Smooth muscle cell of bladder (primary cell): ENCODE measurements around the gene LSM7. TPM values are rescaled to one million over a fixed set of nuclear protein-coding genes. Genes with fewer than 3 reads are reported as not detected.

Source experiments
- total RNA-seq: library from RNA; depleted of rRNA; stranded (reverse); fragments of >200 nt; gene quantifications from 2 replicates; pipeline ENCODE4 v1.2.3, GENCODE V29; 2014

Gene LSM7
- total RNA-seq, result 98.0 and 104 TPM in 2 replicates

DNA sequence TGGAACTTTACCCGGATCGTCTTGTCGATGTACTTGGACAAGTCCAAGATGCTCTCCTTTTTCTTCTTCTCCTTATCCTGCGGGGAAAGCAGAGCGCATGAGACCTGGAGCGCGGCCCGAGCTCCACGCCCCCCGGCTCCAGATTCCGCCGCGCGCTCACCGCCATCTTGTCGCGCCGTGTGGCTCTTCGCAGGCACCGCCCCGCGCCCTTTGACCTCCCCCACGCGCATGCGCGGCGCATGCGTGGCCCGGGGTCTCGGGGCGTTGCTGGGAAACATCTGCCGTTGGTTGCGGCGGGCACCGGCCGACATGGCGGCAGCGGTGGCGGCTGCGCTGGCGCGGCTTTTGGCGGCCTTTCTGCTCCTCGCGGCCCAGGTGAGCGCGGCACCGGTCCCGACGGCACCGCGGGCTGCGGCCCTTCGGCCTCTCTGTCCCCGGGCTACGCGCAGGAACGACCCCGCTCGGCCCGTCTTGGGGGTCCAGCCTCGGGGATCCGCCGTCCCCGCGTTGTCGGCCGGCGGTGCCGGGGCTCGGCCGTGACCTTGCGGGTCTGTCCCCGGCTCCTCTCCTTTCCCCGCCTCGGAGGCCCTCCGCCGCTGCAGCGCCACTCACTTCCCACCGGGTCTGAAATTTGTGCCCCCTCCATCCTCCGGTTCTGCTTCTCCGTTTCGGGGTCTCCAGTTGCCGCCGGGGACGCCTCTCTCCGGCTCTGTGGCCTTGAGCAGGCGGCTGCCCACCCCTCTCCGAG, at the start of gene LSM7, which contains the start of gene SPPL2B:
Gene LSM7 (minus strand): TSS at position 186 of the 748 bp plus-strand sequence. CDS start 20 bp downstream, at position 166.
Gene SPPL2B (plus strand): TSS at position 284 of the 748 bp plus-strand sequence. CDS start 26 bp downstream, at position 310.

DNA sequence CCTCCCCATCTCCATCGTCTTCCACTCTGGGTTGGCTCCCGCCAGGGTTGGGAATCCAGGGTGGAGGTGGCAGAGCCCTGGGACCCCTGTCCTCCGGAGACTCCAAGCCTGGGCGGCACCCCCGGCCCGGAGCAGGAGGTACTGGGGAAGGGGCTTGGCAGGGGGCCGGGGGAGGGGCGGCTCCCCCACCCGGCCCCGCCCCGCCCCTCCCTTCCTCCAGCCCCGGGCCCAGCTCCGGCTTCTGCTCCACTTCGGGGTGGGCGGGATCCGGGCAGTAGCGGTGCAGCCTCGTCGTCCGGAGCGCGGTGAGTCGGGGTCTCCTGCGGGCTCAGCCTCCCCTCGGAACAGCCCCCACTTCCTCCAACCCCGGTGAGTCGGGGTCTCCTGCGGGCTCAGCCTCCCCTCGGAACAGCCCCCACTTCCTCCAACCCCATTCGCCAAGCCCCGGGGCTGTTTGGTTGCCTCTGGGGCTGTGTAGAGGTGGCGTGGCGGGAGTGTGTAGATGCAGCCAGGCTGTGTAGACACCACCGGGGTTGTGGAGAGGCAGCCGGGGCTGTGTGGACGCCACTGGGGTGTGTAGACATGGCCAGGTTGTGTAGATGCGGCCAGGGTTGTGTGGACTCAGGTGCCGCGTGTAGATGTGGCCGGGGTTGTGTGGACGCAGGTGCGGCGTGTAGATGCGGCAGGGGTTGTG, 31.8 kb upstream of the LSM7 start, which contains the start of gene TMPRSS9:
Gene TMPRSS9 (plus strand): TSS at position 274 of the 694 bp plus-strand sequence. CDS start 29,521 bp downstream, outside the sequence.

DNA sequence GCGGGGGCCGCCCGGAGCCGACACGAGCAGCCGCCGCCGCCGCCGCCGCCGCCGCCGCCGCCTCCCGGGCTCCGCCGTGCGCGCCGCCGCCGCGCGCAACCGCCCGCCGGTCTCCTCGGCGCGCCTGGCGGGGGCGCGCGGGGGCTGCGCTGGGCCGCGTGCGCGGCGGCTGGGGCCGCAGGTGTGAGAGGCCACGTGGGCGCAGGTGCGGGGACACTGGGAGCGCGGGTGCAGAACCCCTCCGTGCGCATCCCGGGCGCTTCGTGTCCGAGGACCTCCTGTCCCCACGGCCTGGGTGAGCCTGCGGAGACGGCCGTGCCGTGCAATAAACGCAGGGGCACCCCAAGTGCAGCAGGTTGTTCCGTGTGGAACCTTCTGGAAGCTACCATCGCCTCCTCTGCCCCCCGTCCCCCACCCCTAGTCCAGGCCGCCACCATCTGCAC, 20.3 kb downstream of the LSM7 start, which contains the start of gene LINGO3:
Gene LINGO3 (minus strand): TSS at position 41 of the 443 bp plus-strand sequence. CDS start 16,378 bp downstream, outside the sequence.

DNA sequence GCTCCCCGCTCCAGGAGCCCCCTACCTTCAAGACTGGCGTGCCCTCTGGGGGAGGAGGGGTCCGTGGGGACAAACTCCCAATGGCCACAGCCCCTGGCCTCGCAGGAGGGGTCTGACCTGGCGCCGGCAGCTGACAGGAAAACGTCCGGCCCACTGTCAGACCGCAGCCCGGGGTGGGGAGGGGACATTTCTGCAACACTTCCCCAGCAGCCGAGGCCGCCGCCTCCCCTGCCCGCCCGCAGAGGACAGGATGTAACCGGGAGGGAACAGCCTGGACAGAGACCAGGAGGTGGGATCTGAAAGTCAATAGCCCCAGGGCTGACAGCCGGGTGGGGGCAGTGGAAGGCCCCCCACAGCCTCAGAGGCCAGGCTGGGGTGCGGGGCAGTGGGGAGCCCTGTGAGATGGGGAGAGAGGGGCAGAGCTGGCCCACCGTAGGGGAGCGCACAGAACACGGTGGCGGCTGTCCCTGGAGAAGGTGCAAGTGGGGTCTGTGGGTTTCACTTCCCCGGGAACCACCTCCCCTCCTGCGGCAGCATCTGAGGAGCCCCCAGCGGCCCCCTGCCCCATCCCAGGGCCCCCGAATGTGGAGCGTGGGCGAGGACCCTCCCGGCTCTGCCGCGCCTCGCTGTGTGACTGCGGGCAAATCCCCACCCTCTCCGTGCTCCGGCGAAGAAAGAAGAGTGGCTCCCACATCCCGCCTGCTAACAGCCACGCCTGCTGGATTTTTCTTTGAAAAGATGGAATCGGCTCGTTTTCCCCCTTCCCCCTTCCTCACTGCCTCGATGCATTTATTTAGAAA, 46.1 kb downstream of the LSM7 start, which contains the start of gene PEAK3:
Gene PEAK3 (minus strand): TSS at position 114 of the 800 bp plus-strand sequence. CDS start 1,244 bp downstream, outside the sequence.

Other genes starting within 250 kb of the LSM7 start
- gene MOB3A, start 232.3 kb downstream of the LSM7 start, total RNA-seq, result 11.2 and 14.3 TPM in 2 replicates
- gene IZUMO4, start 231.7 kb downstream of the LSM7 start, total RNA-seq, result 1.0 and 1.6 TPM in 2 replicates
- 70.8 and 93.7 TPM in 2 replicates for gene AP3D1, start 177.0 kb downstream of the LSM7 start, total RNA-seq
- gene DOT1L, start 164.7 kb downstream of the LSM7 start, total RNA-seq, result 2.7 and 3.0 TPM in 2 replicates
- gene PLEKHJ1, start 92.3 kb downstream of the LSM7 start, total RNA-seq, result 37.3 and 41.0 TPM in 2 replicates
- gene SF3A2, start 91.8 kb downstream of the LSM7 start, total RNA-seq, result 21.3 and 23.7 TPM in 2 replicates
- 0.28 and 0.46 TPM in 2 replicates for gene AMH, start 79.3 kb downstream of the LSM7 start, total RNA-seq
- gene JSRP1, start 72.2 kb downstream of the LSM7 start, total RNA-seq, result 0.37 TPM in 1 of 2 replicates, not detected in the other
- gene PEAK3, start 46.4 kb downstream of the LSM7 start, total RNA-seq, result not detected in 2 replicates
- under 0.01 TPM in 1 of 2 replicates, not detected in the other for gene LINGO3, start 20.4 kb downstream of the LSM7 start, total RNA-seq
- 25.0 and 38.2 TPM in 2 replicates for gene SPPL2B, start 98 bp upstream of the LSM7 start, total RNA-seq
- gene TMPRSS9, start 31.7 kb upstream of the LSM7 start, total RNA-seq, result not detected in 2 replicates
- 31.7 and 38.4 TPM in 2 replicates for gene TIMM13, start 99.0 kb upstream of the LSM7 start, total RNA-seq
- gene LMNB2, start 128.4 kb upstream of the LSM7 start, total RNA-seq, result 38.4 and 46.4 TPM in 2 replicates
- gene GADD45B, start 147.5 kb upstream of the LSM7 start, total RNA-seq, result 20.1 and 24.9 TPM in 2 replicates